Pulmonary artery endothelial cell (primary cell): ENCODE data around the gene RMI2. TPM values are rescaled to one million over a fixed set of nuclear protein-coding genes. Genes with fewer than 3 reads are reported as not detected.

Source experiments
- DNase-seq: peaks from one replicate; pipeline ENCODE4 v3.0.0-alpha.2; 2011; ENCODE audit warnings: low read depth, low spot score
- total RNA-seq: library from RNA; depleted of rRNA; stranded (reverse); fragments of >200 nt; gene quantifications from 2 replicates; pipeline ENCODE4 v1.2.3, GENCODE V29; 2014

The RMI2 gene
- total RNA-seq, 1 donor from 2014 or later = 5.9 TPM

DNA sequence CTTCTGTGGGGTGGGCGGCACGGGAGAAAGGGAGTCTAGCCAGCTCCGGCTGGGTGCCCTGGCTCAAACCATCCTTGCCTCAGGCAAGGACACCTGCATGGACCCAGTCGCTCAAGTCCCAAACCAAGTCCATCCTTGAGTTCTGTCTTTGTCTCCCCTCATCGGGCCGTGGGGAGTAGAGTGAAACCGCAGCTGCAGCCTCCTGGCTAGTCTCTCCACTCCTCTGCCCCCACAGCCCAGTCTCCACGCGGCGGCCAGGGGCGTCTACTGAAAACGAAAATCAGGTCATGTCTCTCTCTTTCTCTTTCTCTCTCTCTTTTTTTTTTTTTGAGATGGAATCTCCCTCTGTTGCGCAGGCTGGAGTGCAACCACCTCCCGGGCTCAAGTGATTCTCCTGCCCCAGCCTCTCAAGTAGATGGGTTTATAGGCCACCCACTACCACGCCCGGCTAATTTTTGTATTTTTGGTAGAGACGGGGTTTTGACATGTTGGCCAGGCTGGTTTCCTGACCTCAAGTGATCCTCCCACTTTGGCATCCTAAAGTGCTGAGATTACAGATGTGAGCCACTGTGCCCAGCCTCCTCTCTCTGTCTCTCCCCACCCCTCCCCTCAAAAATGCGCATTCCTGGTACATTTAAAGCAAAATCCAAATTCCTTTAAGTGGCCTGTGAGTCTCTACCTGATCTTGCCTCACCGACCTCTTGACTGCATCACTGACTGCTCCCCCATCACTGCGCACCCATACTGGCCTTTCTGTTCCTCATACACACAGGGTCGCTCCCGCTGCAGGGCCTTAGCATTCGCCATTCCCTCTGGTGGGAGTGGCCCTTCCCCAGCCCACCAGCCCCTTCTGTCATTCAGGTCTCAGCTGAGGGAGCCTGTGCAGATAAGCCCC, 17.7 kb upstream of the RMI2 start:
- DNase-seq = no peak

DNA sequence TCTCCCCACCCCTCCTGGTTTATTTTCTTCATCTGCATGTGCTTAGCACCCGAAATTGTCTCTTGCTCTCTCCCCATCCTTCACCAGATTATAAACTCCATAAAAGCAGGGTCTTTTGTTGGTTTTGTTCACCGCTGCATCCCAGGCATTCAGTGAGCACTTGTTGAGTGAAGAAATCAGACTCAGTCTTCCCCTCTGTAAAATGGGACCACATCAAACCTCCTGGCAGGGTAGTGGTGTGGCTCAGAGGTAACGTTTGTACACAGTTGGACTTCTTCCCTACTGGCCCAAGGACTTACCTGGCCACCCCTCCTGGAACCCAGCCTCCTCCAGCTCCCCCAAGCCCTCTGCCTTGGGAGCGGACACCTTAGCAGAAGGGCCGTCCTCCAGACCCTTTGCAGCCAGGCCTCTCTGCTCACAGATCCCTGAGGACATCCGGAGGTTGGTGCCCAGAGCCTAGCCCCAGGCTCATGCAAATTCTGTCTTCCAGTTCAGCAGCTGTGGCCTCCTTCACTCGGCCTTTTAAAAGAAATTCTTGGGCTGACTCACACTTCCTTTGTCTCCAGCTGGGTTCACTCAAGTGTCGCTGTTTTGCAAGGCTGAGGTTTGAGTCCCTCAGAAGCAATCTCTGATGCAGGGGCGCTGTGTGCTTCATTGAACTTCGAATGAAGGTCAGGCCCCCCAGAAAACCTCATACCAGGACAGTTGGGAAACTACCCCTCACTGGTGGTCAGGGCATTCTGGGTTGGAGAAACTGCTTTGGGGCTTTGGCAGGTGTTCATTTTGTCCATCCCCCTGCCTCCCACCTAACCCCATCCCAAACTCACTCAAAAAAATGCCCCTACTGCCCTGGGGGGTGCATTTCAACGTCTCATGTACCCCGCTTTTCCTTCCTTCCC, 16.8 kb upstream of the RMI2 start:
- DNase-seq = peak; percentile 57

DNA sequence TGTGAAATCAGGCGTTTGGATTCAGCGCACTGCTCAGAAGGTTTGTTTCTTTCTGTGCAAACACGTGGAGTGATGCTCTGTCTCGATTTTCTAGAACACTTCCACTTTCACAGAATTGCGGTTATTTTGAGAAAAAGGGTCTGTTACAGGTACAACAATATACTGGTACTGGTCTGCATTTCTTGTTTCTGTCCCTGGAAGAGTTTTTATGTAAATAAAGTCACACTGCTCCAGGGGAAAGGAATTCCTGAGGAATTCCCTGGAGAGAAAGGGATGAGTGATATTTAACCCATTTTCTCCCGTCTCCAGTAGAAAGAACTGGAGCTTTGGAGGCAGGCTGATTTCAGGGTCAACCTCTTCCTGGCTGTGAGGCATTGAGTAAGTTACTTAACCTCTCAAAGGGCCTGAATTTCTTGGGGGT, 16.2 kb upstream of the RMI2 start:
- no peak for DNase-seq

DNA sequence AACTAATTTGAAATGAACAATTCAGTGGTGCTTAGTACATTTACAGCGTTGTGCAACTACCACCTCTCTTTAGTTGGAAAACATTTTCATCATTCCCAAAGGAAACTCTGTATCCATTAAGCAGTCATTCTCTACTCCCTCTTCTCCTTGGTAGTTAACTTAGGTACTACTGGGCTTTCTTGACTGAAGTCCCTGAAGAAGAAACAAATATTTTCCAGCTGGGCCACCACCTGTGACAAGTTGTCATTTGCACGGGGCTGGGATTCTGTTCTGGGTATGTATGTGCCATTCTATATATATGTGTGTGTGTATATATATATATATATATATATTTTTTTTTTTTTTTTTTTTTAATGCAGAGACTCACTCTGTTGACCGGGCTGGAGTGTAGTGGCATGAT, 15.4 kb upstream of the RMI2 start:
- DNase-seq = no peak

DNA sequence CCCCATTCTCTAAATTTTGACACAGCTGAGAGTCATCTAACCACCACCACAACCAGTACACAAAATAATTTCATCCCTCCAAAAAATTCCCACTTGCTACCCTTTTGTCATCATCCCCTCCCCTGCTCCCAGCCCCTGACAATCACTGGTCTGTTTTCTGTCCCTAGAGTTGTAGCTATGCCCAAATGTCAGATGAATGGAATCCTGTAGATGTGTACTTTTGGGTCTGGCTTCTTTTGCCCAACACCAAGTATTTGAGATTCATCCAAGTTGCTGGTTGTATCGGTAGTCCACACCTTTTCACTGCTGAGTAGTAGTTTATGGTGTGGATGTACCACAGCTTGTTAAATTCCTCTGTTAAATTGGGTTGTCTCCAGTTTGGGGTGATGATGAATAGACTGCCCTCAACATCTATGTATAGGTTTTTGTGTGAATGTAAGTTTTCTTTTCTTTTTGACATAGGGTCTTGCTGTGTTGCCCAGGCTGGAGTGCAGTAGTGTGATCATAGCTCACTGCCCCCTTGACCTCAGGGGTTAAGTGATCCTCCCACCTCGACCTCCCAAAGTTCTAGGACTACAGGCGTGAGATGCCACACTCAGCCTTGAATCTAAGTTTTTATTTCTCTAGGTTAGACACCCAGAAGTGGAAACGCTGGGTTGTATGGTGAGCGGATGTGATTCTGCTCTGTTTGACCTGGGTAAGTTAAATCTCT, 14.6 kb upstream of the RMI2 start:
- no peak for DNase-seq

DNA sequence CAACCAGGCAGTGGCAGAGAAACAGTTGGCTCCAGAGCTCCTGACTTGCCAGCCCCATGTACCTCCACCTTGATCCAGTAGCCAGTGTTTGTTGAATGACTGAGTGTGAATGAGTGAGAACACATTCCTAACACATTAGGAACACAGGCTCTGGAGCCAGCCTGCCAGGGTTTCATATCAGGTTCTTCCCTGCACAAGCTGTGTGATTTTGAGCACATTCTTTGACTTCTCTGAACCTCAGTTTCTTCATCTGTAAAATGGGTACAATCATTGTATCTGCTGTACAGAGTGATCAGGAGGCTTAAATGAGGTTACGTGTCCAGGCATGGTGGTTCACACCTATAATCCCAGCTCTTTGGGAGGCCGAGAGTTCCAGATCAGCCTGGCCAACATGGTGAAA, 13.3 kb upstream of the RMI2 start:
- DNase-seq = no peak

DNA sequence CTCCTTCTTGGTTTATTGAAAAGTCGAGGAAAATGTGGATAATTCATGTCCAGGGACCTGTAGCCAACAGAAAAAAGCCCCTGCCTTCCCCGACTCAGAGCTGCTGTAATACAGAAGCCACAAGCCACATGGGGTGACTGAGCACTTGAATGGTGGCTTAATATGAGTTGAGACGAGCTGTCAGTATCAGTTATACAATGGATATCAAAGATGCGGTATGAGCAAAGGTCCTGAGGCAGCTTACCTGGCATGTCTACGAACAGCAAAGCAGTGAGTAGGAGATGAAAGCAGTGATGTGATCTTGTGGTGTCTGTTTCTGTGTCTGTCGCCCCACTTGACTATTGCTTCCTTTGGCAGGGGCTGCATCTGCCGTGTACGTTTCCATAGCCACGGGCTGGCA, 12.2 kb upstream of the RMI2 start:
- no peak for DNase-seq

DNA sequence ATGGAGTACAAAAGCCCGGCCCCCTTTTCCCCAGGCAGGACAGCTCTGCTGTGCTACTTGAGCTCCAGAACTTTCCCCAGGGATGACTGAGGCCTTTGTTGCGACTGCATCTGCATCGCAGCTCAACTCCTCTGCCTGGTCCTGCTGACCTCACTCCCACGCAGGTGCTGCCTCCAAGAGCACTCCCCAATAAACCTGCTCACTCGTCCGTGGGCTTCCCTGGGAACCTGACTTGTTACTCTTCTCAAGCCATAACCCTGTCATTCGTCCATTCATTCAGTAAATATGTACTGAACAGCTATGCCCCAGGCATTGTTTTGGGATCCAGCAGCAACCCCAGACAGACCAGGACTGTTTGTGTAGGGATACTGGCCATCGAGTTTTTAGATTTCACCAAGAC, 11.6 kb upstream of the RMI2 start:
- DNase-seq = no peak

DNA sequence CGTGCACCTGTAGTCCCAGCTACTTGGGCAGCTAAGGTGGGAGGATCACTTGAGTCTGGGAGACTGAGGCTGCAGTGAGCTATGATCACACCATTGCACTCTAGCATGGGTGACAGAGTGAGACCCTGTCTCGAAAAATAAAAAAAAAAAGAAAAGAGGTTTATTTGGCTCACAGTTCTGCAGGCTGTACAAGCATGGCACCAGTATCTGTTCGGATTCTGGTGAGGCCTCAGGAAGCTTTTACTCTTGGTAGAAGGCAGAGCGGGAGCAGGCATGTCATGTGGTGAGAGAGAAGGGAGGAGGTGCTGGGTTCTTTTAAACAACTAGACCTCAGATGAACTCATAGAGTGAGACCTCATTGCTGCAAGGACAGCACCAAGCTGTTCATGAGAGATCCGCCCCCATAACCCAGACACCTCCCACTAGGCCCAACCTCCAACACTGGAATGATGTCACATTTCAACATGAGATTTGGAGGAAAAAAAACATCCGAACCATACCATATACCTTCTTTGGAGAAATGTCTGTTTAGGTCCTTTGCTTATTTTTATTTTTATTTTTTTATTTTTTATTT, 10.3 kb upstream of the RMI2 start:
- no peak for DNase-seq

DNA sequence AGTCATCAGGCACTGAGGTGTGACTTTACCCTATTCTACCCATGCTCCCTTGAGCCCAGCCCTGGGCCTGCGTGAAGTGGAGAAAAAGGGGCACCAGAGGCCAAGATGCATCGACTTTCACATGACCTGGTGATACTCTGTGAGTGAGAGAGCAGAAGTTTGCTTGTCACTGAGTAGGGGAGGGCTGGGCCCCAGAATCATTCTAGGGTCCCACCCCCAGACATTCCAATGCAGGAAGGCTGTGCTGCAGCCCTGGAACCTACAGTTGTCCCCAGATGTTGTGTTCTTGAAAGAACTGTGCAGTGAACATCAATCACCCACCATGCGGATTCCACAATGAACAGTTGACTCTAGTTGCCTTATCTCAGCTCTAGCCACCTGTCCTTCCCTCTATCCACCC, 6.2 kb upstream of the RMI2 start:
- DNase-seq = no peak

DNA sequence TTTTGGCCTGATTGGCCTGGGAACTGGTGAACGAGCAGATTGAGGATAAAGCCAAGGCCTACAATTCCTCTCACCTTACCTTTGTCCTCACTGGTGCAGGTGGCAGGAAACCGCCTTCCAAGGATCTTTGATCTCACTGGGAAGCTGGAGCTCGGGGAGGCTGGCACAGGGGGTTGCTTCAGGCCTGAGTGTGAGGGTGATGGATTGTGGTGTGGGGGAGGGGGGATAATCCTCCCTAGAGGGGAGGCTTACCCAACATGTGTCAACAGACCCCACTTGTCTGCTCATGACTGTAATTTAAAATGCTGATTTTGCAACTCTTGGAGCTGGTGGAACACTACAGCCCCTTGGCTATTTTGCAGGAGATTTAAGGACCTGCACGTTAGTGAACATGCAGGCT, 4.5 kb upstream of the RMI2 start:
- DNase-seq = no peak

DNA sequence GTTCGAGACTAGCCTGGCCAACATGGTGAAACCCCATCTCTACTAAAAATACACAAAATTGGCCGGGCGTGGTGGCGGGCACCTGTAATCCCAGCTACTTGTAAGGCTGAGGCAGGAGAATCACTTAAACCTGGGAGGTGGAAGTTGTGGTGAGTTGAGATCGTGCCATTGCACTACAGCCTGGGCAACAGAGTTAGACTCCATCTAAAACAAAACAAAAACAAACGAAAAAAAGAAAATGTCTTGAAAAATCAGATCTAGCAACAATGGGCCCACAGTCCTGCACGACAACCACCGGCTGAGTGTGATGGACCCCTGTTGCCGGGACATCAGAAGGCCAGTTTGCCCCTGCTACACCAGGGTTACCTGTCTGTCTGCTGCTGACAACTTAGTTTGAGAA, 3.9 kb upstream of the RMI2 start:
- no peak for DNase-seq

DNA sequence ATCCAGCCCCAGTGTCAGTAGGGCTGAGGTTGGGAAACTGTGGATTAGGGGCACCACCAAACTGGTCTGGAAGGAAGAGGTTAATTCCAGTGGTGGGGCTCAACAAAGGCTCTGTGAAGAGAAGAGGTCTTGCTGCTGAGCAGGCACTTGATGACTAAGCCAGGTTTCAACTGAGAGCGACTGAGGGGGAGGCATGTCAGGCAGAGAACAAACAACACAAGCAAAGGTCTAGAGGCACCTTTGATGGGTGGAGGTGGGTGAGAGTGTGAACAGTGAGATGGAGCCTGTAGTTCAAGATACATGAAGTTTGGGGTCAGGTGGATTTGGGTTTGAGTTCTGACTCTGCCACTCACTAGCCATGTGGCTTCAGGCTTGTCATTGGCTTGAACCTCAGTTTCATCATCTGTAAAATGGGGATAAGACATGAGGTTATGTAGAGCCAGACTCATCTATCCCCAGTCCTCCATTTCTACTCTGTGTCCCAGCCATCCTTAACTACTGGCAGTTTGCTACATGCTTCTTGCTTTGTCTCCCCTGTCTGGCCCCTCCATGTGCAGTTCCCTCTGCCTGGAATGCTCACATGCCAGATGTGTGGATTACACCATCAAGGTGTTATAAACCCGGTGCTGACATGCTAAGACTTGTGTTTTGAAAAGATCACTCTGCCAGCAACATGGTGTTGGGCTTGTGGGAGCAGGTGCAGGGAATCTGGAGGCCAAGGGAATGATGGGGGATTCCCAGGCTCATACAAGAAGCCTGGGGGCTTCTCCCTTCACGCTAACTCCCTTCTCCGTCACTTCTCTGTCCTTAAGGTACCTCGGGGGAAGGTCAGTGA, 3.0 kb upstream of the RMI2 start:
- DNase-seq = no peak

DNA sequence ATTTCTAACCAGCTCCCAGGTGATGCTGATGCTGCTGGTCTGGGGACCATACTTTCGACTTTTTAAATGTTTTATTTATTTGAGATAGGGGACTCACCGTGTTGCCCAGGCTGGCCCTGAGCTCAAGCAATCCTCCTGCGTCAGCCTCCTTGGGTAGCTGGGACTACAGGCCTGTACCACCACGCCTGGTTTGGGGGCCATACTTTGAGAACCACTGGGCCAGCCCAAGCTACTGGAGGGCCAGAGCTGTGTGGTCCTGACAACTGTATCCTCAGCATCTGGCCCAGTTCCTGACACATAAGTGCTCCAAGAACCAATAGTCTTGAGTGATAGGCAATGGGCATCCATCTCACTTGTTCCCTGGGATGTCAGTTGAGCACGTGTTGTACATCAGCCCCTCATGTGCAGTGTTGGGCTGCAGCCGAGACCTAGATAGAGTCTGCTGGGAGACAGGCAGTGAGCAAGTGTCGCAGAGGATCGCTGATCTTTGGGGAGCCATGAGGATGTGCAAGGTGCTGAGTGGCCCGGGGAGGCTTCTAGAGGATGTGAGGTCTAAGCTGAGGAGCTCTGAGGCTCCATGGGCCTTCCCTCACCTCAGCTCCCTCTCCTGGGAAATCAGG, 1.6 kb downstream of the RMI2 start:
- no peak for DNase-seq

DNA sequence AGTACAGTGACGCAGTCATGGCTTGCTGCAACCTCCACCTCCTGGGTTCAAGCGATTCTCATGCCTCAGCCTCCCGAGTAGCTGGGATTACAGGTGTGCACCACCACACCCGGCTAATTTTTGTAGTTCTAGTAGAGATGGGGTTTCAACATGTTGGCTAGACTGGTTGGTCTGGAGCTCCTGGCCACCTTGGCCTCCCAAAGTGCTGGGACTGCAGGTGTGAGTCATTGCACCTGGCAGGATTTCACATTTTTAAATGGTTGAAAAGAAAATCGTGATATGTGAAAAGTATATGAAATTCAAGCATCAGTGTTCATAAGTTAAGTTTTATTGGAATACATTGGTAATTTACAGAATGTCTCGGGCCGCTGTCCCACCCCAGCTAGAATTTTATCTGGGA, 2.6 kb downstream of the RMI2 start:
- DNase-seq = no peak

DNA sequence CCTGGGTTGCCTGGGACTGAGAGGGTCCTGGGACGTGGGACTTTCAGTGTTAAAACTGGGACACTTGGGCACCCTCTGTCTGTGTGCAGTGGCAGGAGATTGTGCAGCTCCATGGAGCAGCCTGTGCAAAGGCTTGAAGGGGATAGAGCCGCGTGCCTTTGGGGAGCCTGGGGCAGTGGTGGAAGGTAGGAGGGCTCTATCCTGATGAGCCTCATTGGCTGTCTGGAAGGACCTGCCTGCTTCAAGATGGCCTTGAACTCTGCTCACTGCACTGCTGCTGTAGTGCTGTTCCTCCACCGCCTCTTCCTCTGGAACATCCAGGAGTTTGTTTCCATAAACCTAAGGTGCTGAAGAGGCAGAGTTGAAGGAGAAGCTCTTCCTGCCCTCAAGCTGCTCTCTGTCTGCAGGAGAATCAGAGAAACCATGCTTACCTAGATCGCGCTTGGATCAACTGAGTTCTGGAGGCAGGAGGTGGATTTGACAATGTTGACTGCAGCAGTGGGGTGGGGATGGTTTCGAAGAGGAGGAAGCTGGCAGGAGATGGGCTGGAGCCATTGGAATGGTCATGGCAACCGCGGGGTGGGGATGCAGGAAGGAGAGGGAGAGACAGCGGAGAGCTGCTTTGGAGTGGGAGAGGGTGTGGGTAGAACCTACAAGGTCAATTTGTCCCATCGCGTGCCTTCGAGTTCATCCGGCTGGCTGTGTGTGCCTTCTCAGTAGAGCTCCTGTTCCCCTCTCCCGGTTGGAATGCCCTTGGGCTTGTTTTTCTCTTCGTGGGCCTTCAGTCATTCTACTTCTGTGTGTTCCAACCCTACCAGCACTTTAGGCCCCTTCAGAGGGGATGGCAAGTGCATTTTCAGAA, 3.7 kb downstream of the RMI2 start:
- DNase-seq = no peak

DNA sequence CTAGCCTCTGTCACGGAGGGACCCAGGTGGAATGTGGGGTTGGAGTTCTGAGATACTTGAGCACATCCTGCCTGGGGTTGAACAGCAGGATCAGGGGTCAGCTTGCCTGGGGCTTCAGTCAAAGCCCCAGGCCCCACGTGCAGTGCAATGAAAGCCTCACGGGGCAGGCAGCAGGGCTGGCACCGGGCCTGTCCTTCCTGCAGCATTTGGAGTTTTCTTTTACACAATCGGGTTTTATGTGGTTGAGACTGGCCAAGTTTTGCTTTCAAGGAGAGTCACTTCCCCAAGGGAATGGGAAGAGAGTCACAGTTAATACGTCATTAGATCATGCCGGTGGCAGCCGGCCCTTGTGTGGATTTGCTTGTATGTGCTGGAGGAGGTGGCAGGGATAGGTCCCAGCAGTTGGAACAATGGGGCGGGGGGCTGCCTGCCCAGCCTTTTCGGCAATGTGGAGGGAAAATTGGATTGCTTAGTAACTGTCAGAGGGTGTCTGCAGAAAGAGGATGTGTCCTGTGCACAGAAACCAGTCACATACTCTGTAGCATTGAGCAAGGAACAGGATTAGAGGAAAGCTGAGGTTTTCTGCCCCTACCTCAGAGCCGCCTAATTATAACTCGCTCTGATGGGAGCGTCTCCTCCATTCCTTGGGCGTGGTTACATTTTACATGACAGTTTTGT, 4.5 kb downstream of the RMI2 start:
- DNase-seq = no peak

DNA sequence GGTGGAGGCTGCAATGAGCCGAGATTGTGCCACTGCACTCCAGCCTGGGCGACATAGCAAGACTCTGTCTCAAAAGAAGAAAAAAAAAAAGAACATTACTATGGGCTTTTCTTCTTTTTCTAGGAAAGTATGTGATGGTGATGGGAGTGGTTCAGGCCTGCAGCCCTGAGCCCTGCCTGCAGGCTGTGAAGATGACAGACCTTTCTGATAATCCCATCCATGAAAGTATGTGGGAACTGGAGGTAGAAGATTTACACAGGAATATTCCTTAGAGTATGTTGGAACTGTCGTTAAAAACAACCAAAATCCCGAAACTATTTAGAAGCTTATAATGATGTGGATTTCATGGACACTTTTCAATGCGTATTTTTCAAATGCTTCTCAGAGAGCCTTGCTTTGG, 5.3 kb downstream of the RMI2 start:
- no peak for DNase-seq

DNA sequence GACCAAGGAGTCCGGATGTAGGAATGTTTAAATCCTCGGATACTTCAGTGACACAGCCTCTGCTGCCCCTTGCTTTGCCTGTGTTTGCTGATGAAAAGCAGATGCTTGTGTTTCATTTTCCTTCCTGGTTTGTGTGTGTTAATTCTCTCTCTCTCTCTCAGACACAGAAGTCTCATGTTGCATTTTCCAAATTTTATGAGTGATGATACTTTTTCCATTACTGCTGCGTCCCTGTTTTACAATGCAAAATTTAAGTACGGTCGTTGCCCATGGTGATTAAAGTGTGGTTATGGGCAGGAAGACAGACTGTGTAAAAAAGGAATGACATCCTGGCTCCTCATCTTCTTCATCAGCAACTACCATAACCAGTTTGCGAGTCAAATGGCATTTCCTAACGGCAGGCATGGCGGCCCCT, 5.7 kb downstream of the RMI2 start:
- DNase-seq = no peak
